Stimulated activated CD4-positive, alpha-beta T cell treated with anti-CD3 and anti-CD28 coated beads, Interleukin-15, amount 100 ng/mL, for 48 hours (primary cell): Measurements from ENCODE around the gene ST14.

Source experiments
- DNase-seq, 2 donors: peaks; one replicate each; pipeline ENCODE4 v3.0.0-alpha.2; 2020; ENCODE audit warnings: low read depth in 2 of 2

The ST14 gene

DNA sequence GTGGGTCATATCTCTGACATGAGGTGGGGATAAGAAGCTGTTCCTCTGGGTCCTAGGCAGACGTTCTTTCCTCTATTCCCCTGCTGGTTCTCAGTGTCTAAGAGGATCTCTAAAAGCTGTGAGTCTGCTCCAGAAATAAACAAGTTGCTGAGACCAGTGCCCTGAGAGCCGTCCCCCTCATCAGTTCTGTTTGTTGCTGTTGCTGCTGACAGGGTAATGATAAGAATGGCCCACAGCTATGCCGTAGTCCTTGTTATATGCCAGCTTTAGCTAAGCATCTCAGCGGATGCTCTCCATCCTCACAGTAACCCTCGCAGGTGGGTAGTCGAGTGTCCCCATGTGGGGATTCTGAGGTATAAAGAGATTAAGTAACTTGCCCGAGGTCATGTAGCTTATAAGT, 23.5 kb upstream of the ST14 start:
- DNase-seq, result no peak

DNA sequence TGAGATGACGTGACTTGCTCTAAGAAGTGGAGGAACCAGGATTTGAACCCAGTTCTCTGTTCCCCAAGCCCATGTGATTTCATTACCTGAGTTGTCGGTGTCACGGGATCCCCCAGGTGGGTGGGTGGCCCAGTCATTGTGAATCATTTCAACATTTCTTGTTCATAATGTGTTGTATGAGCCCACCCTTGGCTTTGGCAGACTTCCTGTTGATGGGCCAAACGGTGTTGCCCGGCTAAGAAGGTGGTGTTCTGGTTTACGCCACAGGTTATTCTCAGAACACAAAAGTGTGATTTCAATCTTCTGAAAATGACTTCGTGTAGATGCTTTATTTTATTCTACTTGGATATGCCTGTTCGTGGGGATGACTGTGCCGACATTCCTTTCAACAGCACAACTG, 21.6 kb upstream of the ST14 start:
- no peak for DNase-seq

DNA sequence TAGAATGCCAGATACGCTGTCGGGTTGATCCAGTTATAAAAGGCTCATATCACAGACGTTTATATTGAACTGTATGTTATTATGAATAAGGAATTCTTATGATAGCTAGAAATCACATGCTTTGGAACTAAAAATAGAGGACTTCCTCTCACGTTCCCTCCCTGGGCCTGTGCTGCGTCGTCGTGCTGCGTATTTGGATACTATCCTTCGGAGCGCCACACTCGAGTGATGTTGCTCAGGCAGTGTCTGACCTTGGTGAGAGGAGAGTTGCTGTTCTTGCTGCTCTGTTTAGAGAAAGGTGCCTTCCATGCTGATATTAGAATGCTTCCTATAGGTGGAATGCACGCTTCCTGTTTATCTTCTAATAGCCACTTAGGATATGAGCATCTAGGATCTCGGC, 20.2 kb upstream of the ST14 start:
- DNase-seq, result no peak

DNA sequence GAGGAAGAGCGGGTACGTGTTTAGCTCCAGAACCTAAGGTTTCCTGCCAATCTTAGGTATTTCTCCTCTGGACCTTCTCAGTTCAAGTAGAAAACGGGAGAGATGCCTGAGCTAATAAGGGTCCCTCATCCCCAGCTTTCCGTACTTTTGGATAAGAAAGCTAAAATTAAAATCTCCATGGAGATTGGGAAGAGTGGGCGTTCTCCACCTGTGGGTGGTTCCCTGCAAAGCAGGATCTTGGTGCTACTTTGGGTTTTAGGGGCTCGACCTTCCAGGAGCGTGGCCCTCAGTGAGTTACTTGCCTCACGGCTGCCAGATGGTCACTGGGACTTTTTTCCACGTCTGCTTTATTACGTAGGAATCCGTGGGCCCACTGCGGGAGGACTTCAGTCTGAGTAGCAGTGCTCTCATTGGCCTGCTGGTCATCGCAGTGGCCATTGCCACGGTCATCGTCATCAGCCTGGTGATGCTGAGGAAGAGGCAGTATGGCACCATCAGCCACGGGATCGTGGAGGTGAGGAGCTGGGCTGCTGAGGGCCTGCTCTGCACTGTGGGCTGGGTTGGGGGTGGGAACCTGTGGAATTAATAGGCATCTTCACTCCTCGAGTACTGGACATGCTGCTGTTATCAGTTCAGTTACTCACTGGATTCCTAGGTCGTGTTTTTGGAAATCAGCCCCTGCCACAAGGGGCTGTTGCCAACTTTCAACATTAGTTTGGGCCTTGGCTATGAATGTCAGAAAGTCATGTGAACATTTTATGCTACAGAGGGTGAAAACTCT, 17.8 kb upstream of the ST14 start:
- DNase-seq, result no peak

DNA sequence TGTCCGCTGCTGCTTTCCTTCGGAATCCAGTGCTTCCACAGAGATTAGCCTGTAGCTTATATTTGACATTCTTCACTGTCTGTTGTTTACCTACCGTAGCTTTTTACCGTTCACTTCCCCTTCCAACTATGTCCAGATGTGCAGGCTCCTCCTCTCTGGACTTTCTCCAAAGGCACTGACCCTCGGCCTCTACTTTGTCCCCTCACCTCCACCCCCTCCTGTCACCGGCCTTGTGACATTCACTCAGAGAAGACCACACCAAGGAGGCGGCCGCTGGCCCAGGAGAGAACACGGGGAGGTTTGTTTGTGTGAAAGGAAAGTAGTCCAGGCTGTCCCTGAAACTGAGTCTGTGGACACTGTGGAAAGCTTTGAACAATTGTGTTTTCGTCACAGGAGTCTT, 15.4 kb upstream of the ST14 start:
- DNase-seq, result no peak

DNA sequence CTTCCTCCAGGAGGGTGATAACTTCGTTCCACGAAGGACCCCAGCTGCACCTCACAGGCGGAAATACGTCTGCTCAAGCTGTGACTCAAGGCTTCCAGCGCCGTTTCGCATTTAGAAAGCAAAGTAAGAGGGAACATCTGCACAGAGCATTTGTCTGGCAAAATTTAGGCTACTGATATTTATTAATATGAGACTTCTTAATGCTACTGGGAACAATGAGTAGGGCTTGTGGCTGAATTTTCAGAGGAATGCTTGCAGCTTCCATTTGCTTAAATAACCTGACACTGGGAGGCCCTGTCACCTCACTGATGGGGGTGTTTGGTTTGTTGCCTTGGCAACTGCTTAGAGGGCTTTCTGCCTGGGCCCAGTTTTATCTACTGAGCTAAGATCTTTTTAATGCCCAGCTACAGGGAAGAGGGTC, 14.7 kb upstream of the ST14 start:
- DNase-seq, result no peak

DNA sequence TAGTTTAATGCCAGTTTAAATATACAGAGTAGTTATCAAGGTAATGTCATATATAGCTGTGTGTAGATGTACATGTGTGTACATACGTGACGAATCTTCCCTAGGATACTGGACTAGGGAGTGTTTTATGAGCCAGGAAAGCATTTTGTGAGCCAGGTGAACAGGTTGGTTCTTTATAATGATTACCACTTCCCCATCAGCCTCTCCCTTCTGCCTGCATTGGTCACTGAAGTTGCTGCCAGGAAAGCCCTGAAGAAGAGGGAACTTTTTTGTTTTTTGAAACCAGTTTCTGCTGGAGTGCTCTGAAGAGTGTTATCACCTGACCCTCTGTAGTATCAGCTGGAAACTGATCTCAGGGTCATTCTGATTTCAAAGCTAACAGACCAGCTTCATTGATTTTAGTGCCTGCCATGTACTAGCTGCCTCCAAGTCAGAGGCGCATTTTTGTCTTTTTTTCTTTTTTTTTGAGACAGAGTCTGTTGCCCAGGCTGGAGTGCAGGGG, 14.2 kb upstream of the ST14 start:
- DNase-seq, result no peak

DNA sequence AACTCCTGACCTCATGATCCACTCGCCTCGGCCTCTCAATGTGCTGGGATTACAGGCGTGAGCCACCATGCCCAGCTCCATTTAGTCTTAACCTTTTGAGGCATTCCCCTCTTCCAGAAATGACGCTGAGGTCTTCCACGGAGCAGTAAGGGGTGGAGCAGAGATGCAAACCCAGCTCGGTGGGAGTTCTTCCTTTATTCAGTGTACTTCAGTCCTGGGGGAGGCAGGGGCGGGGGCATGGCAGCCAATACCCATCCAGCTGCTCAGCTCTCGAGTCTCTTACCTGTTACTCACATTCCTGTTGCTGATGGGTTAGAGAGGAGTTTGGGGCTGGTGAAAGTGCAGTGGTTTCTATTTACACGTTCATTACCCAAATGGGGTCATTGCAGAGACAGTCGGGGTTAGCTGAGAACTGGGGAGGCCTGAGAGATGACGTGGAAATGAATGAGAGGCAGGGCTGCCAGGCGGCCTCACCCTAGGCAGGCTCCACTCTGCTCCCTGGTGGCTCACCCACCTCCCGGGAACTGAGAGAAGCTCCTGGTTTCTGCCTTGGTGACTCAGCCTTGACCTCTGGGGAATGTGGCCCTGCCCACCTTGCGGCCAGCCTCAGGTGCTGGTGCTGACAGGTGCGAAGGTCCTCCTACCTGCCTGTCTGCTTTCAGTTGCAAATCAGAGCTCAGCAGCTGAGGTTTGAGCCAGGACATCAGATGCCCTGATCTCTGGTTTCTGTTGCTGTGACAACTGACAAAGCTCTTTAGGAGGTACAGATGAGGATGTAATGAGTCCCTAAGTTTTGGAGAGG, 13.4 kb upstream of the ST14 start:
- no peak for DNase-seq

DNA sequence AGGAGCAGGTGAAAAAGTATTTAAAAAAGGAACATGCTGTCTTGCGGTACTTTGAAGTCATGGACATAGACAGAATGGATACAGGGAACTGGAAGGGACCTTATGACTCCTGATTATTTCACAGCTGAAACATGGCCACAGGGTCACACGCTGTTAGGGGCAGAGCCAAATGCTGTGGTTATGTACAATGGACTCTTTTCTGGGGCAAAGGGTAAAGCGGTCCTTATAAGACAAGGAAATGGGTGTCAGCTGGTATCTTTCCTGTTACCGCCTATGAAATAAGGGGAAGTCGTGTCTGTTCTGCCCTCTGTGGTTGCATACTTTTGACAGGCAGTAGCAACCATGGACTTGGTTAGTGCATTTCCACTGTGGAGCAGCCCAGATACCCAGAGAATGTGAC, 12.8 kb upstream of the ST14 start:
- no peak for DNase-seq

DNA sequence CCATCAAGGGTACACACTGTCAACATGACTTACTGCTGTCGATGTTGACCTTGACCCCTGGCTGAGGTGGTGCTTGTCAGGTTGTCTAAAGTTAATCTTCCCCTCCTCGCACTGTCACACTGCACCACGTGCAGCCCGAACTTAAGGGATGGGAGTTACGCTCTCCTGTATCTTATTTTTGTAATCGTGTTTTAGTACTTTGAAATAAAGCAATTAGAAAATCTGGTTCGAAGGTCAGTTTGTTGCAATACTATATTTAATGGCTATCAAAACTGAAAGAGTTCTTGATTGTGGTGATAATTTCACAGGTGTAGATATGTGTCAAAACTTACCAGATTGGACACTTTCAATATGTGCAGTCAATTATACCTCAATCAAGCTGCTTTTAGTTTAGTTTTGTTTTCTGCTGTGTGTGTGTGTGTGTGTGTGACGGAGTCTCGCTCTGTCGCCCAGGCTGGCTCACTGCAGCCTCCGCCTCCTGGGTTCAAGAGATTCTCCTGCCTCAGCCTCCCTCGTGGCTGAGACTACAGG, 10.7 kb upstream of the ST14 start:
- no peak for DNase-seq

DNA sequence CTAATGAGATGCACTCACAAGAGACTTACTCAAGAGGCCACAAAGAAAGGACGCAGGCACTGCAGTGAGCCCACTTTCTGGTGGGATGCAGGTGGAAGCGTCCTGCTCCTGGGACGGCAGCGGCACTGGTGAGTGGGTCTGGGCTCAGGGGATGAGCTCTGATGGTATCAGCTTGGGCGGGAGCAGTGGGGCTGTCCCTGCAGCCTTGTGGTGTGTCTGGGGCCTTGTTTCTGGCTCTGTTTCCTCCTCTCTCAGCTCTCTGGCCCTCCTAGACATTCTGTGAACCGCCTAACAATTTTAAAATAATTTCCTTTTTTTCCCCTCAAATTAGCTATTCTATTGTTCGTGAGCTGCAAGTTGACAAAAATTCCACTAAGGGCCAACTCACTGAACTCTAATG, 8.8 kb upstream of the ST14 start:
- DNase-seq, result no peak

DNA sequence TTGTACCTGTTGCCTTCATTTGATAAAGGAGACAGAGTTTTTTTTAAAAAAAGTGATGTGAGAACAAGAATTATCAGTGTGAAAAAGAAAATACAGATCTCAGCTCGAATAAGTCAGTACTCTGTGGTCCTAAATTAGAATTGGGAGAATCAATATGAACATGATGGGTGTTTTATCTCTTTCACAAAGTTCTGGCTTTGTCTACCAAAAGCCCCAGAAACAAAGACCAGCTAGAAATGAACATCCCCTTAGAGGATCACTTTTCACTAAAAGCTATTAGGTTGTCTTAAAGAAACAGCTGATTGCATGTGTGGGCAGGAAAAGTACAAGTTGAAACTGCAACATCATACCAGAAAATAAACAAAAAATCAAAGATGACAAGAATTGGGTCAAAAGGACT, 8.4 kb upstream of the ST14 start:
- no peak for DNase-seq

DNA sequence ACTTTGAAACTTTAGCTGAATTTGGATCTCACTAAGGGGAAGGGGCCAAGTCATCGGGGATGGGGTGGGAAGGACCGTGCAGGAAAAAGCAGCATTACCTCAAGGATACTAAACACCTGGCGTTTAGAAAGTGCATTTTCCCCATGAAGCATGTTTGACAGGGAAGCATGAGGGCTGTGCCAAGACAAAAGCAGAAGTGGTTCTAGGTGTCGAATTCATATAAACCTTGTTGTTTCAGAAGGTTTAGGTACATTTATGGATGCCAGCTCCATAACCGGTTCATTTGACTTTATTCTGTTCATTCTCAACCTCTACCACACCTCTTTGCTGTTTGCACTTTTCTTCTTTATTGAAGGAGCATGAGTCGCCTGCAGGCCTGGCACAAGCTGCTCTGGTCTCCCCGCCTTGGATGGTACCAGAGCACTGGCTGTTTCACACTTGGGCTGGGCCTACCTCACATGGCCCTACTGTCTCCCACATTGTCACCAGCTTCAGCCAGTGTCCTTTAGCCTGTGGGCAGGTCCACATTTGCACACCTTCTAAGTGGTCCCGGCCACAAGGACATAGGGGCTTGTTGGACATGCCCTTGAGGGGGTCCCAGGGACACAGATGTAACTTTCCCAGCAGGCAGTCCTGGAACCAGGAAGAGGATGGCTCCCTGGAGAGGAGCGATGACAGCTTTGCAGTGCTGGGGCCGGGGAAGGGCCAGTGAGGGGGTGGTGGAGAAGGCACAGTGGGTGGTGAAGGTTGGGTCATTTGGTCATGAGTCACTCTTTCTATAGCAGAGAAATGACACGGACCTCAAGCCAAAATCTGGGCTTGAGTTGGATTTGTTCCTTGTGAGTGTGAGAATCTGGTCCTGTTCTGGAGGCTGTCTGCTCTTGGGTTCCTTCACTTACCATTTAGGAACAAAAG, 3.2 kb upstream of the ST14 start:
- DNase-seq, result no peak

DNA sequence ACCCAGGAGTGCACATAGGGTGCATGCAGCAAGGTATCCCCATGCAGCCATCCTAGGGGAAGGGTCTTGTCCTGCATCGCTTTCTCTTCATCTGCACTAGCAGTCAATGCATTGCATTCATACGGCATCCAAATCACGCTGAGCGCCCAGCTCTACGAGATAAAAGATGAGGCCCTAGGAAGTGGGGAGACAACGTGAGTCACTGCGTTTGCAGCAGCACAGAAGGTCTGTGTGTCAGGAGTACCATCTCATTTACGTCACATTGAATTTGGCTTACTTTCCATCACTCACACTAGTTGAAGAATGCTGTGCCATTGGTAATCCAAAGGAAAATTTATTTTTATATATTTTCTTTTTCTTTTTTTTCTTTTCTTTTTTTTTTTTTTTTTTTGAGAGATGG, 2.5 kb upstream of the ST14 start:
- no peak for DNase-seq

DNA sequence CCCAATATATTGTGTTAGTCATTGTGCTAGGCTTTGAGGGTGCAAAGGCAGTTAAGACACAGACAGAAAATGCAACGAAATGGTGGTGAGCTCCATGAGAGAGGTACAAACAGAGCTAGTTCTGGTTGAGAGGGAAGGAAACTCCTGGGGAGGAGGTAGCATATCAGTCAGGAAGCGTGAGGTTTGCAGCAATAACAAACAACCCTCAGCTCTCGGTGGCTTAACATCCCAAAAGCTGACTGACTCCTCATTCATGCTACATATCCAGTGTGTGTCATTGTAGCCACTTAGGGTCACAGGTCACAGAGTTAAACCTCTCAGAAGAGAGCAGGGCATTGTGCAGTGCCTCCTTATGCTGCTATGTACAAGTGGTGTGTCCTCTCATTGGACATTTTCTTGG, 1.7 kb upstream of the ST14 start:
- DNase-seq, result no peak

DNA sequence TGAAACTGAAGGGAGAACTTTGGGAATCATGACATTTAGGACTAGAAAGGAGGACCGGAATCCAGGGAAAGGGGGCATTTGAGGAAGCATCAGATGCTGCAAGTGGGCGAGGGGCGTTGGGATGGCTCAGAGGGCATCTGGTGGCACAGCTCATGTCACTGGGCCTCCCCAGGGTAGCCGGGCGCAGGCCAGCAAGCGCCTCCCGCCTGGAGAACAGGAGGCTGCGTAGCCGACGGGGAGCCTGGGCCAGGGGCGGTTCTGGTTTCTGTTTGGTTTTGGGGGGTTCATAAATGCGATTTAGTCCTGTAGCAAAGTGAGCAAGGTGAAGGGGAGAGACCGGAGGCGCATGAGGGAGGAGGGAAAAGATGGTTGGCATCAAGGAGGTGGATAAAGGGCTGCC, 443 bp upstream of the ST14 start:
- DNase-seq, result no peak

DNA sequence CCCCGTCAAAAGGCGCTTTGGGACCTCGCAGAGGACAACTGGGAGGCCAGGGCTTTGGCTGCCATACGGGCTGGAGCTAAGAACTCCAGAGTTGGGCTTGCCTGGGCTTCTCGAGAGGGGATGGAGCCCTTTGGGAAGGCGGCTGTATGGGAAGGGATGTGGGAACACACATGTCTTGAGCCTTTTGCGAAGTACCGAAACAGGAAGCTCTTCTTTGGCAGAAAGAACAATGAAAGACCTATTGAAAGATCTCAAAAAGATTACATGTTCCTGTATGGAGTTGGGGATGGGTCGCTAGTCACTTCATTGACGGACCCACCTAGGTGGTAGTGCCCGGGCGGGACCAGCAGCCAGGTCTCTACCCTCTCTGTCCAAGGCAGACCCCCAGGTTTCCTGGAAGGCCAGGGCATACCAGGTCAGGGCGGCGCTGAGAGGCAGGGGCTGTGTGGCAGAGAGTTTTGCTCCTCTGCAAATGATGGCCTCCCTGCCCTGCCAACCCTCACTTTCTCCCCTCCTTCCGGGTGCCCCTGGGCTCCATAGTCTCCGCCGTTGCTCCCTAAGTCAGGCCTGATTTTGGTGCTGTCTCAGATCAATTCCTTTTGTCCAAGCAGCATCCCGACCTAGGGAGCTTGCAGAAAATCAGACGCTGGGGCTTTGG, 1.0 kb downstream of the ST14 start:
- DNase-seq, result no peak

DNA sequence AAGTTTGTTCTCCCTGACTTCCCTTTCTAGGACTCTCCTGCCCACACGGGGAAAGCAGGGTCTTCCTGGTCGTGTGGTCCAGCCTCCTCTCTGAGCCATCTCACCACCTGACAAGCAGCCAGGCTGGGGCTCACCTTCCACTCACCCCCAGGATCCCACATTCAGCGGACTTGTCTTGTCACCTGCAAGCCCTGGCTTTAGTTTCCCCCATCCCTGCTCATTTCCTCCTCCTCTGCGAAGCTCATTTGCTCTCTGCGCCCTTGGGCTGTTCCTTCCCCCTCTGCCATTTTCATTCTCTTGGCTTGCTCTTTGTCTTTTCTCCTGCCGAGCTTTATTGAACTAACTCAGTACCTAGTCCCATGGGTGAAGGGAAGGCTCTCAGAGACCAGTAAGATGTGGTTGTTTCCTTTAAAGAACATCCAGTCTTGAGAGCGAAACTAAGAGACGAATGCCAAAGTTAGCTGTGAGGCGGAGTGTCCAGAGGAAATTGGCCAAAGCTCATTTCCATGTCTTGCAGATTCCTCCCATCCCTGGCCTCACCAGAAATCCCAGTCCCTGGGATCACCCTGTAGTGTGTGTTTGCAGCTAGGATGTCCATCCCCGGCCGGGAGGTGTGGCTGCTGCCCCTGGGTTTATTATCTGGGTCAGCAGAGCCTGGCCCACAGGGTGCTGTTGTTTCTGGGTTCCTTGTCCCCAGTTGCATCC, 2.0 kb downstream of the ST14 start:
- no peak for DNase-seq

DNA sequence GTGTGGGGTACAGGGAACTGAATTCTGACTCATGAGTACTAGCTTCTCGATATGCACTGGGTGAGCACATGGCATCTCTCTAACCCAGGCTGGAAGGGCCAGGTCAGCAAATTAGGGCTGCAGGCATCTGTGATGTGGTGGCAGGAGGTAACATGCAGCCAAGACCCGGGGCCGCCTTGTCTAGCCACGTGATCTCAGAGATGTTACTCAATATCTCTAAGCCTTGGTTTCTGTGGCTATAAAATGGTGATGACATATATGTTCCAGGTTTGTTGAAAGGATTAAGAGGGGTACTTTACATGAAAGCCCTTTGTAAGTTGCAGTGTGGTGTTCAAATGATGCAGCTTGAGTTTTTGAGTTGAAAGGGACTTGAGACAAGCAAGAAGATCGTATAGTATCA, 3.2 kb downstream of the ST14 start:
- peak in 1 of 2 donors; percentile 10 for DNase-seq

DNA sequence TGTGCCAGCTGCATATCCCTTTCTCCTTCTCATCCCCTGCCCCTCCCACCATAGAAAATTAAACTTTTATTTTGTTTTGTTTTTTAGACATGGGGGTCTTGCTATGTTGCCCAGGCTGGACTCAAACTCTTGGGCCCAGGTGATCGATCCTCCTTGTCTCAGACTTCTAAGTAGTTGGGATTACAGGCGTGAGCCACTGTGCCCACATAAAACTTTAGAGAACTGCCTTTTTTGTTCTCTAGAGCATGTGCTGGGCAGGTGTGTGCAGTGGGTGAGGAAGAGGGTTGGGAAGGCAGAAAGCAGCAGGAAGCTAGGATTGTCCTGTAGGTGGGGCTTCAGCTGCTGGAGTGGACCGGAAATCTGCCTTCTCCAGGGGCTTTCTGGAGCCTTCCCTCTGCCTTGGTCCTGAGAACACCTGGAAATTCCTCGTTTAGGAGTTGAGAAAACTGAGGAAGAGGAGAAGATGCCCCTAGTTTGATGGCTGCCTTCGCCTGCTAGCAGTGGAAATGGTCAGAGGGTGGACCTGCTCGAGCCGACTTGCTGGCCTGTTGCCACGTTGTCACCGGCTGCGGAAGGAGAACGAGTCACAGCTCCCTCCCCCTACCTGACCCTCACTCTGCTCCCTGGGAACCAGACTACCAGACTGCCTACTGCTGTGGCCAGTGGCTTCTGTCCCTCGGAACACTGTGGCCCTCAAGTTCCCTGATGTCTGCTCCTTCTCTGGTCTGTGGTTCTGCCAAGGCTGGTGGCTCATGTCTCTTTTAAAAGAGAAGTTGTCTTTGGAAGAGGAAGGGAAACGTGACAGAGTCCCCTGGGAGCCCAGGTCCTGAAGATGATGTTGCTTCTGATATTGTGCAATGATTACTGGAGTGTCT, 4.0 kb downstream of the ST14 start:
- DNase-seq, result no peak
